ENCODE data around the gene GBP1.
A peak's percentile ranks its signal among the peaks of the same experiment; 100 is the strongest.

GBP1 gene

GRCh38 chr1:89065079-89065868, at the start of gene GBP1:
Gene GBP1 (minus strand): TSS chr1:89065208. CDS start chr1:89063234, 1,974 bp downstream.
- Histone ChIP-seq H4K20me1 (ENCODE audit: insufficient read depth, low read length) (no peaks in the 10 kb centered on the region), H2AFZ (ENCODE audit: low read length) (no peak within 1 kb of the TSS), H3K4me1 (ENCODE audit: insufficient read depth, low read length, severe bottlenecking) (no peaks in the 10 kb centered on the region), H3K9me2 (ENCODE audit: low read depth, low read length) (no peaks in the 10 kb centered on the region), H3K79me2 (ENCODE audit: insufficient read depth, low read length) (no peaks in the 10 kb centered on the region), H3K36me3 (ENCODE audit: insufficient read depth, low read length) (no peaks in the 10 kb centered on the region), H3K9ac (ENCODE audit: low read length) (no peak within 1 kb of the TSS), H3K27ac (ENCODE audit: low read depth, low read length, poor library complexity, severe bottlenecking) (no peak within 1 kb of the TSS), H3K4me3 (ENCODE audit: low read depth, low read length, poor library complexity, severe bottlenecking) (no peak within 1 kb of the TSS), H3K27me3 (ENCODE audit: insufficient read depth, low read length) (no peaks in the 10 kb centered on the region), H3K4me2 (ENCODE audit: low read length) (peak within 1 kb of the TSS; percentile 45; the same call in 1 of the 2 replicates), H3F3A (ENCODE audit: insufficient read depth, low read length) (no peaks in the 10 kb centered on the region), H3K9me3 (ENCODE audit: low read length) (no peaks in the 10 kb centered on the region)
- TF ChIP-seq EZH2 (IDR thresholded peaks at IDR 0.05; ENCODE audit: borderline replicate concordance, low read length) (no peak), CTCF (IDR thresholded peaks at IDR 0.05; ENCODE audit: low read length) (no peak)

- Histone ChIP-seq H3F3A (ENCODE audit: insufficient read depth, low read length) (no peaks in the 10 kb centered on the region), H3K36me3 (ENCODE audit: insufficient read depth, low read length) (no peaks in the 10 kb centered on the region), H3K27me3 (ENCODE audit: insufficient read depth, low read length) (no peaks in the 10 kb centered on the region), H3K4me1 (ENCODE audit: insufficient read depth, low read length, severe bottlenecking) (no peaks in the 10 kb centered on the region), H3K9me3 (ENCODE audit: low read length) (no peaks in the 10 kb centered on the region), H2AFZ (ENCODE audit: low read length) (no peak overlapping the region), H4K20me1 (ENCODE audit: insufficient read depth, low read length) (no peaks in the 10 kb centered on the region), H3K4me3 (ENCODE audit: low read depth, low read length, poor library complexity, severe bottlenecking) (no peak overlapping the region), H3K9ac (ENCODE audit: low read length) (no peak overlapping the region), H3K27ac (ENCODE audit: low read depth, low read length, poor library complexity, severe bottlenecking) (no peak overlapping the region), H3K79me2 (ENCODE audit: insufficient read depth, low read length) (no peaks in the 10 kb centered on the region), H3K9me2 (ENCODE audit: low read depth, low read length) (no peaks in the 10 kb centered on the region), H3K4me2 (ENCODE audit: low read length) (no peak overlapping the region)
- TF ChIP-seq CTCF (IDR thresholded peaks at IDR 0.05; ENCODE audit: low read length) (no peak), EZH2 (IDR thresholded peaks at IDR 0.05; ENCODE audit: borderline replicate concordance, low read length) (no peak)
Observed at GRCh38 chr1:89114662-89115061, 49.7 kb upstream of the GBP1 start.

- Histone ChIP-seq H3K9me3 (ENCODE audit: low read length) (no peaks in the 10 kb centered on the region), H4K20me1 (ENCODE audit: insufficient read depth, low read length) (no peaks in the 10 kb centered on the region), H3K36me3 (ENCODE audit: insufficient read depth, low read length) (no peaks in the 10 kb centered on the region), H3F3A (ENCODE audit: insufficient read depth, low read length) (no peaks in the 10 kb centered on the region), H3K27me3 (ENCODE audit: insufficient read depth, low read length) (no peaks in the 10 kb centered on the region), H3K9ac (ENCODE audit: low read length) (no peak overlapping the region), H3K79me2 (ENCODE audit: insufficient read depth, low read length) (no peaks in the 10 kb centered on the region), H3K27ac (ENCODE audit: low read depth, low read length, poor library complexity, severe bottlenecking) (no peak overlapping the region), H3K4me3 (ENCODE audit: low read depth, low read length, poor library complexity, severe bottlenecking) (no peak overlapping the region), H3K4me1 (ENCODE audit: insufficient read depth, low read length, severe bottlenecking) (no peaks in the 10 kb centered on the region), H3K4me2 (ENCODE audit: low read length) (no peak overlapping the region), H3K9me2 (ENCODE audit: low read depth, low read length) (no peaks in the 10 kb centered on the region), H2AFZ (ENCODE audit: low read length) (no peak overlapping the region)
- TF ChIP-seq CTCF (IDR thresholded peaks at IDR 0.05; ENCODE audit: low read length), result no peak
- no peak for TF ChIP-seq EZH2 (IDR thresholded peaks at IDR 0.05; ENCODE audit: borderline replicate concordance, low read length)
Observed at GRCh38 chr1:89112871-89113613, 48.0 kb upstream of the GBP1 start.
